Prostate gland (tissue), 2 donors: ENCODE data around the gene IL17RC.

Source experiments
- CTCF ChIP-seq, 4 experiments: fragments of 200-600 bp in 2 of 4; fragments of 450-650 bp in 2 of 4; sonication (generic) in 2 of 4; IDR thresholded peaks; 1 replicate in 3 of 4; 2 replicates in 1 of 4; pipeline ENCODE4 v1.5.1; 2016 to 2019; ENCODE audit warnings: antibody characterized with exemption in 4 of 4, mild to moderate bottlenecking in 2 of 4, moderate library complexity in 2 of 4
- POLR2A ChIP-seq: fragments of 450-650 bp; IDR thresholded peaks from one replicate; pipeline ENCODE4 v1.6.1; 2016; ENCODE audit warnings: antibody characterized with exemption, mild to moderate bottlenecking
- POLR2AphosphoS5 ChIP-seq: sonication (generic); formaldehyde crosslinking; IDR thresholded peaks from one replicate; pipeline ENCODE4 v1.6.1; 2017; ENCODE audit warnings: antibody characterized with exemption

- TF ChIP-seq CTCF (IDR thresholded peaks at IDR 0.05): no peak
- no peak for TF ChIP-seq POLR2A
- TF ChIP-seq POLR2AphosphoS5: no peak
Measured at GRCh38 chr3:9883706-9884554, 33.0 kb upstream of the IL17RC start.
